Spleen (tissue), 7 donors: Measurements from ENCODE around the gene OR6B1.

Source experiments
- POLR2A ChIP-seq, 3 donors: fragments of 450-650 bp; IDR thresholded peaks; one replicate each; pipeline ENCODE4 v1.5.1; 2017; ENCODE audit warnings: antibody characterized with exemption in 3 of 3, mild to moderate bottlenecking in 1 of 3
- POLR2AphosphoS5 ChIP-seq, 3 donors: sonication (generic); formaldehyde crosslinking; IDR thresholded peaks; one replicate each; pipeline ENCODE4 v1.5.1; 2017; ENCODE audit warnings: antibody characterized with exemption in 3 of 3
- TF ChIP-seq, protein P1 (sequence below), 11 experiments: fragments of 200-600 bp in 7 of 11; fragments of 450-650 bp in 4 of 11; sonication (generic) in 4 of 11; IDR thresholded peaks in 8 of 11; conservative IDR thresholded peaks in 3 of 11; 1 replicate in 7 of 11; 2 replicates in 4 of 11; pipeline versions ENCODE4 v1.4.0 to v1.8.0; 2016 to 2021; ENCODE audit warnings: antibody characterized with exemption in 11 of 11, inconsistent platforms in 4 of 11, mild to moderate bottlenecking in 1 of 11
- donor health status: DM: no; HTN: no; CAD: no; lungs with moderate emphysema.
- donor health status: DM: no; HTN: no; CAD: no.
- donor health status: DM: no; HTN: no; CAD: no.

DNA sequence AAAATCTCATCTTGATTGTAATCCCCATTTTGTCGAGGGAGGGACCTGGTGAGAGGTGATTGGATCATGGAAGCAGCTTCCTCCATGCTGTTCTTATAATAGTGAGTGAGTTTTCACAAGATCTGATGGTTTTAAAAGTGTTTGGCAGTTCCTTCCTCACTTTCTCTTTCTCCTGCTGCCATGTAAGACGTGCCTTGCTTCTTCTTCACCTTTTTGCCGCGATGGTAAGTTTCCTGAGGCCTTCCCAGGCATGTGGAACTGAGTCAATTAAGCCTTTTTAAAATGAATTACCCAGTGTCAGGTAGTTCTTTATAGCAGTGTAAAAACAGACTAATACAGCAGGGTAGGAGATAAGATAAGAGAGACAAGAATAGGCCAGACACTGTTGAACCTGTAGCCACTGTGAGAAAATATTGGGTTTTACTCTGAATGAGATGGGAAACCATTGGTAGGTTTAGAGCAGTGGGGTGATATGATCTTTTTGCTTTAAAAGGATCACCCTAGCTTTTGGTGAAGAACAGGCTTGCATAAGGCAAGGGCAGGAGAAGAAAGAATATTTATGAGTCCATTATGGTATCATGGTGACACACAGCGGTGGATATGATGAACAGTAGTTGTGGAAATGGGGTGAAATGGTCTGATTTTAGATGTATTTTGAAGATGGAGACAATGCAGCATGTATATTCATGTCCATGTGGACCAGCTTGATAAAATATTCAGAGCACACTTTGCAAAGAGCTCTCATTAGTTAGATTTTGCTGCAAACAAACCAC is 11.5 kb downstream of the OR6B1 start:
- TF ChIP-seq POLR2A (IDR thresholded peaks at IDR 0.05) (no peak), POLR2AphosphoS5 (IDR thresholded peaks at IDR 0.05) (no peak)
- TF ChIP-seq, protein P1, sequence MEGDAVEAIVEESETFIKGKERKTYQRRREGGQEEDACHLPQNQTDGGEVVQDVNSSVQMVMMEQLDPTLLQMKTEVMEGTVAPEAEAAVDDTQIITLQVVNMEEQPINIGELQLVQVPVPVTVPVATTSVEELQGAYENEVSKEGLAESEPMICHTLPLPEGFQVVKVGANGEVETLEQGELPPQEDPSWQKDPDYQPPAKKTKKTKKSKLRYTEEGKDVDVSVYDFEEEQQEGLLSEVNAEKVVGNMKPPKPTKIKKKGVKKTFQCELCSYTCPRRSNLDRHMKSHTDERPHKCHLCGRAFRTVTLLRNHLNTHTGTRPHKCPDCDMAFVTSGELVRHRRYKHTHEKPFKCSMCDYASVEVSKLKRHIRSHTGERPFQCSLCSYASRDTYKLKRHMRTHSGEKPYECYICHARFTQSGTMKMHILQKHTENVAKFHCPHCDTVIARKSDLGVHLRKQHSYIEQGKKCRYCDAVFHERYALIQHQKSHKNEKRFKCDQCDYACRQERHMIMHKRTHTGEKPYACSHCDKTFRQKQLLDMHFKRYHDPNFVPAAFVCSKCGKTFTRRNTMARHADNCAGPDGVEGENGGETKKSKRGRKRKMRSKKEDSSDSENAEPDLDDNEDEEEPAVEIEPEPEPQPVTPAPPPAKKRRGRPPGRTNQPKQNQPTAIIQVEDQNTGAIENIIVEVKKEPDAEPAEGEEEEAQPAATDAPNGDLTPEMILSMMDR (IDR thresholded peaks at IDR 0.05 in 8 of 11, conservative IDR thresholded peaks at IDR 0.05 in 3 of 11): no peak
